ENCODE results near the gene SLIT1. TPM values are rescaled to one million over a fixed set of nuclear protein-coding genes. Genes with fewer than 3 reads are reported as not detected.

Gene SLIT1
- total RNA-seq, 1 donor from 2014 or later = 0.23 TPM

DNA sequence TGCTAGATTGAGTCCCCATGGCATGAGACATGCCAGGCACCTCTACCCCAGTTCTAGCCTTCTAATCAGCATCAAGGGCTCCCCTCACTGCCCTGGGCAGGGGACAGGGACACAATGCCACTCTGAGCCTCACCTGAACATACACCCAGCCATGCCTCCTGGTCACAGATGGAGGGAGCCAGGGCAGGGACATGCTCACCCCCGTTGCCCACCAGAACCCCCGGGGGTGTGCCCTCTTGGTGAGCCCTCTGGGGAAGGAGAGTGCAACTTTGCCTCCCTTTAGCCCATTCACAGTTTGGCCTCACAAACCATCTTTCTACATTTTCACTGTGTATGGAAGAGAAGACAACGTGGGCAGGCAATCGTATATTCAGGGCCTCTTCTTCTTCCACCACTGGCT lies 186.4 kb downstream of the SLIT1 start:
- no peak for ATAC-seq
- H3K27ac ChIP-seq = no peak overlapping the region
- no peaks in the 10 kb centered on the region for H3K9me3 ChIP-seq
- H3K36me3 ChIP-seq = no peaks in the 10 kb centered on the region
- no peaks in the 10 kb centered on the region for H3K4me1 ChIP-seq
- intact Hi-C loops (cut with DNase I) = no loop called here
- DNase-seq = no peak
- no peaks in the 10 kb centered on the region for H3K27me3 ChIP-seq
- TF ChIP-seq, protein P1, sequence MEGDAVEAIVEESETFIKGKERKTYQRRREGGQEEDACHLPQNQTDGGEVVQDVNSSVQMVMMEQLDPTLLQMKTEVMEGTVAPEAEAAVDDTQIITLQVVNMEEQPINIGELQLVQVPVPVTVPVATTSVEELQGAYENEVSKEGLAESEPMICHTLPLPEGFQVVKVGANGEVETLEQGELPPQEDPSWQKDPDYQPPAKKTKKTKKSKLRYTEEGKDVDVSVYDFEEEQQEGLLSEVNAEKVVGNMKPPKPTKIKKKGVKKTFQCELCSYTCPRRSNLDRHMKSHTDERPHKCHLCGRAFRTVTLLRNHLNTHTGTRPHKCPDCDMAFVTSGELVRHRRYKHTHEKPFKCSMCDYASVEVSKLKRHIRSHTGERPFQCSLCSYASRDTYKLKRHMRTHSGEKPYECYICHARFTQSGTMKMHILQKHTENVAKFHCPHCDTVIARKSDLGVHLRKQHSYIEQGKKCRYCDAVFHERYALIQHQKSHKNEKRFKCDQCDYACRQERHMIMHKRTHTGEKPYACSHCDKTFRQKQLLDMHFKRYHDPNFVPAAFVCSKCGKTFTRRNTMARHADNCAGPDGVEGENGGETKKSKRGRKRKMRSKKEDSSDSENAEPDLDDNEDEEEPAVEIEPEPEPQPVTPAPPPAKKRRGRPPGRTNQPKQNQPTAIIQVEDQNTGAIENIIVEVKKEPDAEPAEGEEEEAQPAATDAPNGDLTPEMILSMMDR (IDR thresholded peaks at IDR 0.05) = no peak
- no peak overlapping the region for H3K4me3 ChIP-seq

DNA sequence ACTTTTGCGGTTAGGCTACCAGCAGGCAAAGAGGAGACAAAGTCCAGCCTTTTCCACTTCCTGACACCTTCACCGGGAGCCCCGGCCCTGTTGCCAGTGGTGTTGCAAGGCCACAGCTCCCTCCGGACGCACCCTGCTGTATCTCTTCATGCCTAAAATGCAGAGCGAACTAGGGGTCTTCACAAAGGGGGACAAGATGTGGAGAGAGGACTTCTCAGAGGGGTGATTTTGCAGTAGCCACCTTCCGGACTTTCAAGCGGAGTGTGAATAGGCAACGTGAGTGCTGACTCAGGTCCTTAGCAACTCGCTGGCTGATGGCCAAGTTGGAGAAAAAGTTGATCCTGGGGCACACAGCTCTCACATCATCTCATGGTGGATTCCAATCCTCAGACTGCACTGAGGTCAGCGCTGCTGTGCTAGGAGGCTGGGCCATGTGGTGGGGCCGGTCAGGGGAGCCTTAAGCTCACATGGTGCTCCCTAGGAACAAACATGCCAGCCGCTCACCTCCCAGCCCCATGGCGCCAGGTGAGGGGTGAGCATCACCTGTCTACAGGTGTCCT lies 187.3 kb downstream of the SLIT1 start:
- no peak for DNase-seq

DNA sequence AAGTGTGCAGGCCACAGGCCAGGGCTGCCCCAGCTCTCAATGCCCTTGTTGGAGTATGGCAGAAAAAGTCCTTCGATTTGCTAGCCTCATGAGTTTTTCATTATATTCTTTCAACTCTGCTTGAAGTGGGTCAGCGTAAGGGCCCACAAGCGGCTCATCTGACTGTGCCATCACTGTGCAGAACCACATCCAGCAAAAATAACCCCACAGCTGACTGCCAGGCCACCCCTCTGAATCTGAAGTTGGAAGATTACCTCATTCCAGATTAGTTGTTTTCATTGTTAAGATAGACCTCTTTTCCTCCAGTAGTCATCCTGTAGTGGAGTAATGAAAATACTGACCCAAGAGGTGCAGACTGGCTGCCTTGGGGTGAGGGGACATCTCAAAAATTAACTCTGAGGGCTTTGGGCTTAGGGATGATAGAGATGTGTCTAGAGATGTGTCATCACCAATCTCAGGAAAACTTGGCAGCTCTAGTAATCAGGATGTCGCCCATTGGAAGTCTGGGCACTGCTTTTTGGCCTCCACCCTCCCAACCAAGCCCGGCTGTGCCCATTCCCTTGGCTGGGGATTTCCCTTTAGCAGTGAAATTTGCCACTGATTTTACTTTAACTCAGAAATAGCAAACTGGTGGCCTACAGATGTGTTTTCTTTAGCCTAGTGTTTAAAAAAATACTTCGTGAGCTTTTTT lies 189.3 kb downstream of the SLIT1 start:
- intact Hi-C loops (cut with DNase I) = no loop called here
- H3K36me3 ChIP-seq = no peaks in the 10 kb centered on the region
- no peaks in the 10 kb centered on the region for H3K4me1 ChIP-seq
- no peak overlapping the region for H3K27ac ChIP-seq
- no peak for ATAC-seq
- H3K4me3 ChIP-seq = no peak overlapping the region
- TF ChIP-seq, protein P1 (IDR thresholded peaks at IDR 0.05) = no peak
- H3K27me3 ChIP-seq = no peaks in the 10 kb centered on the region
- DNase-seq = no peak
- no peaks in the 10 kb centered on the region for H3K9me3 ChIP-seq

More for the DNA sequence above, 187.3 kb downstream of the SLIT1 start:
- no peaks in the 10 kb centered on the region for H3K27me3 ChIP-seq
- no peak overlapping the region for H3K27ac ChIP-seq
- intact Hi-C loops (cut with DNase I) = no loop called here
- TF ChIP-seq, protein P1 (IDR thresholded peaks at IDR 0.05) = no peak
- peak; percentile 9 for ATAC-seq
- H3K4me3 ChIP-seq = no peak overlapping the region
- no peaks in the 10 kb centered on the region for H3K36me3 ChIP-seq
- H3K9me3 ChIP-seq = no peaks in the 10 kb centered on the region
- H3K4me1 ChIP-seq = no peaks in the 10 kb centered on the region

DNA sequence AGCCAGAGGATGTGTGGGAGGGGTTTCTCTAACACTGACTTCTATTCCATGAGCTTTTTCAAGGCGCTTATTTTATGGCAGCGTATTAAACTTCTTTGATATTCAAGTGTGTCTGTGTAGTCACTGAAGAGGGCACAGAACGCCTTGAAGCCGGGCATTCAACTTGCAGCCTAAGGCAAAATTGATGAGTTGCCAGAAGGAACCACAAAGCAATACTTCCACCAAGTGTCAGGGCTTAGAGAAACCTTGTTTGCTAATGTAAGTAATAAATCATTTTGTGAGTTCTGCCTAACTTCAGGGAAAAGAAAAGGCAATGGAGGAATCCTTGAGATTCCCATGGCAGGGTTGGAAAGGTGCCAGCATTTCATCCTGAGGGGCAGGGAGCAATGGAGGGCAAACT lies 189.9 kb downstream of the SLIT1 start:
- H3K27me3 ChIP-seq = no peaks in the 10 kb centered on the region
- H3K36me3 ChIP-seq = no peaks in the 10 kb centered on the region
- no peak for ATAC-seq
- no peaks in the 10 kb centered on the region for H3K9me3 ChIP-seq
- H3K4me1 ChIP-seq = no peaks in the 10 kb centered on the region
- intact Hi-C loops (cut with DNase I) = no loop called here
- no peak for DNase-seq
- TF ChIP-seq, protein P1 (IDR thresholded peaks at IDR 0.05) = no peak
- no peak overlapping the region for H3K4me3 ChIP-seq
- no peak overlapping the region for H3K27ac ChIP-seq

DNA sequence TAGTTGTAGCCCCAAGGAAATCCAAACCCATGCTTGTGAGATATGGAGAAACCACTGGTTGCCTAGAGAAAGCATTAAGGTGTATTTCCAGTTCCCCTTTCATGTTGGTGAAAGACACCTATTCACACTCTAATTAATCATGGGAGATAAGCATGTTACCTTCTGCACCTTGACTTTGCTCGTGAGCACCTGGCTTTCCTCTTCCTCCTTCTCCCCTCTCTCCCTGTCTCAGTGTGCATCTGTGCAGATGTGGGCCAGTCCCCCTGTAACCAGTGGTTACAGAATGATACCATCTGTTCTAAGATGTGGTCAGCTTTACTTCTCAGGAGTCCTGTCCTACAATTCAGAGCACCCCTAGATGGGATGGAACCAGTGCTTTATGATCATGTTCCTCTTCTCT lies 193.0 kb downstream of the SLIT1 start:
- Histone ChIP-seq H3K4me1 (no peaks in the 10 kb centered on the region), H3K27ac (no peak overlapping the region), H3K9me3 (no peaks in the 10 kb centered on the region), H3K36me3 (no peaks in the 10 kb centered on the region), H3K27me3 (no peaks in the 10 kb centered on the region), H3K4me3 (no peak overlapping the region)
- DNase-seq (no peak), ATAC-seq (no peak)
- TF ChIP-seq, protein P1 (IDR thresholded peaks at IDR 0.05) = no peak
- intact Hi-C loops (cut with DNase I) = no loop called here

Data from upper lobe of right lung (tissue), 1 donor.